ENCODE data around the gene TOGARAM2.

Gene TOGARAM2

DNA sequence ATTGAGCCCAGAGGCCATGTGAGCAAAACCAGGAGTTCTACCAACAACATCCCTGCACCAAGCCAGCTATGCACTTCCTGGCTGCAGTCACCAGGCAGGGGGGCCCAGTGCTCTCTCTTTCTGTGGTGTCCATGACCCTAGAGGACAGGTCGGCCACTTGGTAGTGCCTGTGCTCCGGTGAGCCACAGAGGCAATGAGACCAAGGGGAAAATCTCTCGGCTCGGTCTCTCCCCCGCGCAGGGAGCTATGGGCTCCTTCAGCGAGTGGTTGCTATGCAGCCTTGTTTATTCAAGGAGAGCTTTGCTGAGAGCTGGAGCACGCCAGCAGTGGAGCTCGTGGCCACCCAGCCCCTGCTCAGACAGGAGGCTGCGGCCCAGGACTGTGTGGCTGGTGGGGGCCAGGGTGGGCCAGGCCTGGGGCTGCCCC, at the start of gene TOGARAM2:
Gene TOGARAM2, plus strand, starts transcription at position 283 of the 426 bp plus-strand sequence. CDS start 13,537 bp downstream, outside the sequence.
- TF ChIP-seq, protein P1, sequence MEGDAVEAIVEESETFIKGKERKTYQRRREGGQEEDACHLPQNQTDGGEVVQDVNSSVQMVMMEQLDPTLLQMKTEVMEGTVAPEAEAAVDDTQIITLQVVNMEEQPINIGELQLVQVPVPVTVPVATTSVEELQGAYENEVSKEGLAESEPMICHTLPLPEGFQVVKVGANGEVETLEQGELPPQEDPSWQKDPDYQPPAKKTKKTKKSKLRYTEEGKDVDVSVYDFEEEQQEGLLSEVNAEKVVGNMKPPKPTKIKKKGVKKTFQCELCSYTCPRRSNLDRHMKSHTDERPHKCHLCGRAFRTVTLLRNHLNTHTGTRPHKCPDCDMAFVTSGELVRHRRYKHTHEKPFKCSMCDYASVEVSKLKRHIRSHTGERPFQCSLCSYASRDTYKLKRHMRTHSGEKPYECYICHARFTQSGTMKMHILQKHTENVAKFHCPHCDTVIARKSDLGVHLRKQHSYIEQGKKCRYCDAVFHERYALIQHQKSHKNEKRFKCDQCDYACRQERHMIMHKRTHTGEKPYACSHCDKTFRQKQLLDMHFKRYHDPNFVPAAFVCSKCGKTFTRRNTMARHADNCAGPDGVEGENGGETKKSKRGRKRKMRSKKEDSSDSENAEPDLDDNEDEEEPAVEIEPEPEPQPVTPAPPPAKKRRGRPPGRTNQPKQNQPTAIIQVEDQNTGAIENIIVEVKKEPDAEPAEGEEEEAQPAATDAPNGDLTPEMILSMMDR (IDR thresholded peaks at IDR 0.05) = no peak
- TF ChIP-seq ZFX (IDR thresholded peaks at IDR 0.05; ENCODE audit: borderline replicate concordance) = no peak
- no peak within 1 kb of the TSS for H3K27ac ChIP-seq

GRCh38 chr2:28934769-28935168, 46.3 kb upstream of the TOGARAM2 start:
- H3K27ac ChIP-seq = no peak overlapping the region
- TF ChIP-seq, protein P1 (IDR thresholded peaks at IDR 0.05) = no peak
- TF ChIP-seq ZFX (IDR thresholded peaks at IDR 0.05; ENCODE audit: borderline replicate concordance) = no peak

GRCh38 chr2:28941008-28941407, 40.1 kb upstream of the TOGARAM2 start:
- TF ChIP-seq, protein P1 (IDR thresholded peaks at IDR 0.05) = no peak
- no peak for TF ChIP-seq ZFX (IDR thresholded peaks at IDR 0.05; ENCODE audit: borderline replicate concordance)
- no peak overlapping the region for H3K27ac ChIP-seq

DNA sequence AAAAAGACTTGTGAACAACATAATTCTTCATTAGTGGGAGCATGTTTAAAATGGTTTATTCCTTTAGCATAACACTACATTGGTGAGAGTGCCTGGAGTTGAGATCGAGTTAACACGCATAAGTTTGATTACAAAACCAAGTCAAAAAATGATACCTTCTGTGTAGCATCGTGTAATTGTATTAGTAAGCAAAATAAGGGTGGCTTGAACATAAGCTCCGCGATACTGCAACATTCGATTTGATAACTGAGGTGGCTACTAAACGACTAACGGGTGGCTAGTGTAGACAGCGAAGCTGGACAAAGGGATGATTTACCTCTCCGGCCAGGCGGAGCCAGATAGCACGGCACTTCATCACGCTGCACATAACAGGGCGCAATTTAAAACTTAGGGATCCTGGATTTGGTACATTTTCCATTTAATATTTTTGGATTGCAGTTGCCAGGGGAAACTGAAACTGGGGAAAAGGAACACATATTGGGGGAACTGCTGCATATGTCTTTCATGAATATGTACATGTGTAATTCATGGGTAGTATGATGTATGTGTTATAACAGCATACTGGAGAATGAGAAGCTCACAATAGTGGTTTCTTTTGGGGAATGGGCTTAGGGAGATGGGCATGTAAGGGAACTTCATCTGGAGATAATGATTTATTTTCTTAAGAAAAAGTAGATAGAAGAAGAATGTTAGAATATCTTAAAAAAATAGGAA, 36.4 kb upstream of the TOGARAM2 start:
- H3K27ac ChIP-seq = no peak overlapping the region
- TF ChIP-seq, protein P1 (IDR thresholded peaks at IDR 0.05) = no peak
- TF ChIP-seq ZFX (IDR thresholded peaks at IDR 0.05; ENCODE audit: borderline replicate concordance) = no peak

DNA sequence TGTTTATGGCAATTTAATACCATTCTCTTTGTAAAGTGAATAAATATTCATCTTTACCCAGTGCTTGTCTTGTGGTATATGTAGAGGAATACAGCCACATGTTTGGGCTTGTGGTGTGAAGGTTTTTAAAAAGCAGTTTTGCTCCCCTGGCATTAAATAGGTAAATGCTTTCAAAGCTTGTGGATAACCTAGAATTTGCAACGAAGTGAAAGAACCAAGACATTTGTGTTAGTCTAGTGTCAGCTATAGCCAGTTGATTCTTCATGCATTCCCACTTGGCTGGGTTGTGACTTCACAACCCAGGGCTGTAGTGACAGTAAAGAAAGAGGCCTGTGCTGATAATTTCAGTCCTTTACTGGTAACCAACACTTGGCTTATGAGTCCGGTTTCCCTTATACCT, 32.9 kb upstream of the TOGARAM2 start:
- no peak overlapping the region for H3K27ac ChIP-seq
- TF ChIP-seq, protein P1 (IDR thresholded peaks at IDR 0.05) = no peak
- TF ChIP-seq ZFX (IDR thresholded peaks at IDR 0.05; ENCODE audit: borderline replicate concordance) = no peak

DNA sequence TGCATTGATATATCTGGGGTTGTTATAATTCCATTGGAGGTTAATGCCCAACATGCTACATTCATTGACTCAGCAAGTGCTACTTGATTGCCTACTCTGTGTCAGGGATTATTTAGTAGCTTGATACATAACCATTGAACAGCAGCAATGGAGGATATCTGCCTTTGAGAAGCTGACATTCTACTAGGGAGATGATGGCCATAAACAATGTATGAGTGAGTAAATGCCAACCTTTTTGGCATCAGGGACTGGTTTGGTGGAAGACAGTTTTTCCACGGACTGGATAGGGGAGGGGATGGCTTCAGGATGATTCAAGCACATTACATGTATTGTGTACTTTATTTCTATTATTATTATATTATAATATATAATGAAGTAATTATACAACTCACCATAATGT, 31.9 kb upstream of the TOGARAM2 start:
- no peak overlapping the region for H3K27ac ChIP-seq

More for the DNA sequence above, 31.9 kb upstream of the TOGARAM2 start:
- no peak for TF ChIP-seq ZFX (IDR thresholded peaks at IDR 0.05; ENCODE audit: borderline replicate concordance)
- TF ChIP-seq, protein P1 (IDR thresholded peaks at IDR 0.05) = no peak

Measured in 22Rv1 (cell line).